Neural progenitor cell (in vitro differentiated cells): Measurements from ENCODE around the gene LVRN. TPM values are rescaled to one million over a fixed set of nuclear protein-coding genes. Genes with fewer than 3 reads are reported as not detected.

Experiments used
- DNase-seq: peaks from one replicate; pipeline ENCODE4 v3.0.0-alpha.2; 2016; ENCODE audit warnings: low spot score
- H2AFZ ChIP-seq: fragments of 200-600 bp; sonication (generic); replicated peaks from 2 replicates; pipeline ENCODE4 v1.6.1; 2016; ENCODE audit warnings: antibody characterized with exemption
- H3F3A ChIP-seq: fragments of 200-600 bp; sonication (generic); 2 replicates; pipeline ENCODE4 v1.6.1; 2016; ENCODE audit warnings: antibody characterized with exemption, low read depth
- H3K27ac ChIP-seq: fragments of 200-600 bp; sonication (generic); 2 replicates; pipeline ENCODE4 v1.5.1; 2016; ENCODE audit warnings: mild to moderate bottlenecking
- H3K27me3 ChIP-seq: fragments of 200-600 bp; sonication (generic); 2 replicates; pipeline ENCODE4 v1.6.1; 2016; ENCODE audit warnings: mild to moderate bottlenecking, moderate library complexity
- H3K36me3 ChIP-seq: fragments of 200-600 bp; sonication (generic); 2 replicates; pipeline ENCODE4 v1.5.1; 2016
- H3K4me1 ChIP-seq: fragments of 200-600 bp; sonication (generic); 2 replicates; pipeline ENCODE4 v1.6.1; 2016; ENCODE audit warnings: mixed run types
- H3K4me2 ChIP-seq: fragments of 200-600 bp; sonication (generic); 2 replicates; pipeline ENCODE4 v1.6.1; 2016
- H3K4me3 ChIP-seq: fragments of 200-600 bp; sonication (generic); 2 replicates; pipeline ENCODE4 v1.5.1; 2016
- H3K79me2 ChIP-seq: fragments of 200-600 bp; sonication (generic); 2 replicates; pipeline ENCODE4 v1.6.1; 2016; ENCODE audit warnings: low read depth
- H3K9ac ChIP-seq: fragments of 200-600 bp; sonication (generic); 2 replicates; pipeline ENCODE4 v1.6.1; 2016
- H3K9me3 ChIP-seq: fragments of 200-600 bp; sonication (generic); 2 replicates; pipeline ENCODE4 v1.5.1; 2016; ENCODE audit warnings: low read depth
- H4K20me1 ChIP-seq: fragments of 200-600 bp; sonication (generic); 2 replicates; pipeline ENCODE4 v1.6.1; 2016; ENCODE audit warnings: low read depth
- H3K27ac Mint-ChIP-seq: 3 replicates; pipeline ENCODE4 v1.8.0; 2021; ENCODE audit warnings: mixed read lengths
- H3K27me3 Mint-ChIP-seq: 2 replicates; pipeline ENCODE4 v1.8.0; 2022; ENCODE audit warnings: low read depth, mild to moderate bottlenecking, inconsistent platforms, moderate library complexity, mixed read lengths; ENCODE audit not compliant: insufficient read depth
- H3K36me3 Mint-ChIP-seq: 3 replicates; pipeline ENCODE4 v1.8.0; 2021; ENCODE audit warnings: mixed read lengths
- H3K4me1 Mint-ChIP-seq: 3 replicates; pipeline ENCODE4 v1.8.0; 2021; ENCODE audit warnings: mixed read lengths
- H3K4me3 Mint-ChIP-seq: 3 replicates; pipeline ENCODE4 v1.8.0; 2021; ENCODE audit warnings: mild to moderate bottlenecking, moderate library complexity, mixed read lengths
- H3K9me3 Mint-ChIP-seq: 3 replicates; pipeline ENCODE4 v1.8.0; 2020; ENCODE audit warnings: mixed read lengths
- CTCF ChIP-seq: fragments of 200-600 bp; sonication (generic); IDR thresholded peaks from 2 replicates; pipeline ENCODE4 v1.5.1; 2017; ENCODE audit warnings: antibody characterized with exemption, mild to moderate bottlenecking
- EZH2 ChIP-seq: fragments of 200-600 bp; sonication (generic); IDR thresholded peaks from 2 replicates; pipeline ENCODE4 v1.6.1; 2017; ENCODE audit warnings: antibody characterized with exemption, mild to moderate bottlenecking, moderate library complexity
- EZH2phosphoT487 ChIP-seq: fragments of 200-600 bp; sonication (generic); IDR thresholded peaks from 2 replicates; pipeline ENCODE4 v1.6.1; 2017; ENCODE audit warnings: antibody characterized with exemption
- total RNA-seq: library from RNA; depleted of rRNA; stranded (reverse); fragments of >200 nt; gene quantifications from 2 replicates; pipeline ENCODE4 v1.2.3, GENCODE V29; 2015; ENCODE audit warnings: low replicate concordance

The LVRN gene
- total RNA-seq, 1 donor from 2014 or later, result 0.41 TPM

DNA sequence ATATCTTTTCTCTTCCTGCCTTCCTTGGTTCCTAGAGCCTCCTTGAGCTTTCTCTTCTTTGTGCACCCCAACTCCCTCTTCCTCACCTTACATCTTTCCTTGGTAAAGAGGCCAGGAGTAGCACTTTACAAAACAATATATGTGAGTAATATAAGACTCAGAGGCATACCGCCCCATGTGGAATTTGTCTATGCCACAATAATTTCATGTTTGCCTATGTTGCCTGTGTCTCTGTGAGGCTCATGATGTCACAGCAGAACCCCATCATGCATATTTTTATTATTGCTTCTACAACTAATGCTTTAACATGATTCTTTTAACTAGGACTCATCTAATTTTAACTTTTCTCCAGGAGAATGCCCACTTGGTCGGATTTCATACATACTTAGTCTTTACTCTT lies 15.0 kb upstream of the LVRN start:
- no peak overlapping the region for H3K4me3 Mint-ChIP-seq
- TF ChIP-seq CTCF (no peak), EZH2phosphoT487 (no peak), EZH2 (no peak)
- no peak overlapping the region for H3K4me2 ChIP-seq
- no peaks in the 10 kb centered on the region for H4K20me1 ChIP-seq
- no peaks in the 10 kb centered on the region for H3K4me1 Mint-ChIP-seq
- H3F3A ChIP-seq, result no peaks in the 10 kb centered on the region
- H3K79me2 ChIP-seq, result no peaks in the 10 kb centered on the region
- H3K4me3 ChIP-seq, result no peak overlapping the region
- no peaks in the 10 kb centered on the region for H3K4me1 ChIP-seq
- H3K9me3 ChIP-seq, result no peaks in the 10 kb centered on the region
- H3K27me3 ChIP-seq, result no peaks in the 10 kb centered on the region
- H3K36me3 Mint-ChIP-seq, result no peaks in the 10 kb centered on the region
- peaks cover 3% of the 10 kb centered on the region for H3K9me3 Mint-ChIP-seq
- H3K27ac ChIP-seq, result no peak overlapping the region
- H3K27ac Mint-ChIP-seq, result no peak overlapping the region
- no peak overlapping the region for H2AFZ ChIP-seq
- H3K36me3 ChIP-seq, result no peaks in the 10 kb centered on the region
- no peak for DNase-seq
- no peak overlapping the region for H3K9ac ChIP-seq
- no peaks in the 10 kb centered on the region for H3K27me3 Mint-ChIP-seq

- TF ChIP-seq EZH2phosphoT487 (no peak), CTCF (no peak), EZH2 (no peak)
- Histone ChIP-seq H3K27ac (no peak overlapping the region), H3K36me3 (no peaks in the 10 kb centered on the region), H3K4me1 (no peaks in the 10 kb centered on the region), H4K20me1 (no peaks in the 10 kb centered on the region), H2AFZ (no peak overlapping the region), H3K9ac (no peak overlapping the region), H3K79me2 (no peaks in the 10 kb centered on the region), H3K4me2 (no peak overlapping the region), H3K9me3 (no peaks in the 10 kb centered on the region), H3K27me3 (no peaks in the 10 kb centered on the region), H3K4me3 (no peak overlapping the region), H3F3A (no peaks in the 10 kb centered on the region)
- Mint-ChIP-seq H3K9me3 (no peaks in the 10 kb centered on the region), H3K4me3 (no peak overlapping the region), H3K4me1 (no peaks in the 10 kb centered on the region), H3K36me3 (no peaks in the 10 kb centered on the region), H3K27me3 (no peaks in the 10 kb centered on the region), H3K27ac (no peak overlapping the region)
- DNase-seq, result no peak
Measured at GRCh38 chr5:115948091-115948534, 14.2 kb upstream of the LVRN start.

DNA sequence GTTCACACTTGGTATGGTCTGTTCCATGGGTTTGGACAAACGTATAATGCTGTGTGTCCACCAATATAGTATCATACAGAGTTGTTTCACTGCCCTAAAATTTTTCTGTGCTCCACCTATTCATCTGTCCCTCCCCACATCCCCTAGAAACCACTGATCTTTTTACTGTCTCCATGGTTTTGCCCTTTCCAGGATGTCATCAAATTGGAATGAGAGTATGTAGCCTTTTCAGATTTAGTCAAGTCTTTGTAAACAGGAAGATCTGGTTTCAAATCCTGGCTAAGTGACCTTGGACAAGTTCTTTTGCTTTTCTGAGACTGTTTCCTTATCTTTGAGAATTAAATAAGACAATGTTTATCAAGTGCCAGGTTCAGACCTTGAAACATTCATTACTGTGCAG lies 13.2 kb upstream of the LVRN start:
- Mint-ChIP-seq H3K27ac (no peak overlapping the region), H3K4me3 (no peak overlapping the region), H3K4me1 (no peaks in the 10 kb centered on the region), H3K36me3 (no peaks in the 10 kb centered on the region), H3K27me3 (no peaks in the 10 kb centered on the region), H3K9me3 (no peaks in the 10 kb centered on the region)
- H3K4me3 ChIP-seq, result no peak overlapping the region
- no peak overlapping the region for H3K4me2 ChIP-seq
- DNase-seq, result no peak
- H3K27ac ChIP-seq, result no peak overlapping the region
- no peaks in the 10 kb centered on the region for H3K79me2 ChIP-seq
- no peaks in the 10 kb centered on the region for H4K20me1 ChIP-seq
- no peaks in the 10 kb centered on the region for H3F3A ChIP-seq
- H3K36me3 ChIP-seq, result no peaks in the 10 kb centered on the region
- no peak overlapping the region for H3K9ac ChIP-seq
- H3K27me3 ChIP-seq, result no peaks in the 10 kb centered on the region
- no peaks in the 10 kb centered on the region for H3K9me3 ChIP-seq
- H2AFZ ChIP-seq, result no peak overlapping the region
- no peak for TF ChIP-seq EZH2phosphoT487
- no peak for TF ChIP-seq CTCF
- no peak for TF ChIP-seq EZH2
- no peaks in the 10 kb centered on the region for H3K4me1 ChIP-seq

DNA sequence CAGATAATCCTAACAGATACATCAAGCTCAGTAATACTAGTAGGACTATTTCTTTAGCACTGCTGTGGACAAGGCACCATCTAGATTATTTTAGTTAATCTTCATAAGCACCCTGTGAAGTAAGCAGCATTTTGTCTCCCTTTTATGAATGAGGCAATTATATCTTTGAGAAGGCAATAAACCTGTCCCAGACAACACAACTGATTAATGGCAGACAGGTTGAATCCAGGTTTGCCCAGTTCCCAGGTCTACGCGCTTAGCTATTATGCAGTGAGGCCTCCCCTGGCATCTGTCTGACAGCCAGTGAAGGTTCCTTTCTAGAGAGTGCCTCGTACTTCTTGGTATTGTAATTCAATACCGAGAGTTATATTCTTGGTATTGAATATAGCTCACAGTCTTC lies 9.7 kb upstream of the LVRN start:
- Histone ChIP-seq H3K27me3 (no peaks in the 10 kb centered on the region), H3K9ac (no peak overlapping the region), H3K36me3 (no peaks in the 10 kb centered on the region), H2AFZ (no peak overlapping the region), H3K9me3 (no peaks in the 10 kb centered on the region), H4K20me1 (no peaks in the 10 kb centered on the region), H3F3A (no peaks in the 10 kb centered on the region), H3K27ac (no peak overlapping the region), H3K79me2 (no peaks in the 10 kb centered on the region), H3K4me3 (no peak overlapping the region), H3K4me1 (no peaks in the 10 kb centered on the region), H3K4me2 (no peak overlapping the region)
- Mint-ChIP-seq H3K4me3 (no peak overlapping the region), H3K27ac (no peak overlapping the region), H3K4me1 (no peaks in the 10 kb centered on the region), H3K27me3 (no peaks in the 10 kb centered on the region), H3K9me3 (no peaks in the 10 kb centered on the region), H3K36me3 (no peaks in the 10 kb centered on the region)
- TF ChIP-seq EZH2phosphoT487, result no peak
- no peak for TF ChIP-seq CTCF
- no peak for TF ChIP-seq EZH2
- DNase-seq, result no peak
